ENCODE measurements around the gene SLC23A3.
A peak's percentile ranks its signal among the peaks of the same experiment; 100 is the strongest.
"Not testable (repeated sequence)": the region's sequence is repeated elsewhere in the genome, so short reads cannot be mapped to it uniquely, and the experiment has no call there.

Gene SLC23A3

GRCh38 chr2:219205165-219205538 is 35.3 kb upstream of the SLC23A3 start:
- no peak for FAIRE-seq
- no peak for DNase-seq (ENCODE audit: low spot score)

DNA sequence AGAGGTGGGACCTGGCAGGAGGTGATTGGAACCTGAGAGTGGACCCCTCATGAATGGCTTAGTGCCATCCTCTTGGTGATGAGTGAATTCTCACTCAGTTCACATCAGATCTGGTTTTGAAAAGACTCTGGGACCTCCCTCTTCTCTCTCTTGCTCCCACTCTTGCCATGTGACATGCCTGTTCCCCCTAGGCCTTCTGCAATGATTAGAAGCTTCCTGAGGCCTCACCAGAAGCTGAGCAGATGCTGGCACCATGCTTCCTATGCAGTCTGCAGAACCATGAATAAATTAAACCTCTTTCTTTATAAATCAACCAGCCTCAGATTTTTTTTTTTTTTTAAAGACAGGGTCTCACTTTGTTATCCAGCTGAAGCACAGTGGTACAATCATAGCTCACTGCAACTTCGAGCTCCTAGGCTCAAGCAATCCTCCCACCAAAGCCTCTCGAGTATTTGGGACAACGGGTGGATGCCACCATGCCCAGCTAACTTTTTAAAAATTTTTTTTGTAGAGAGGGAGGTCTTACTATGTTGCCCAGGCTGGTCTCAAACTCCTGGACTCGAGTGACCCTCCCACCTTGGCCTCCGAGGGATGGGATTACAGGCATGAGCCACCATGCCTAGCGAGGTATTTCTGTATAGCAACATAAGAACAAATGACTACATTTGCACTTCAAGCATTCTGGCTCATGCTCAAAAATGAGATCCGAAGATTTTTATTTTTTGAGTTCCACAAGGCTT is 34.8 kb upstream of the SLC23A3 start:
- DNase-seq (ENCODE audit: low spot score) (no peak), FAIRE-seq (no peak)

DNA sequence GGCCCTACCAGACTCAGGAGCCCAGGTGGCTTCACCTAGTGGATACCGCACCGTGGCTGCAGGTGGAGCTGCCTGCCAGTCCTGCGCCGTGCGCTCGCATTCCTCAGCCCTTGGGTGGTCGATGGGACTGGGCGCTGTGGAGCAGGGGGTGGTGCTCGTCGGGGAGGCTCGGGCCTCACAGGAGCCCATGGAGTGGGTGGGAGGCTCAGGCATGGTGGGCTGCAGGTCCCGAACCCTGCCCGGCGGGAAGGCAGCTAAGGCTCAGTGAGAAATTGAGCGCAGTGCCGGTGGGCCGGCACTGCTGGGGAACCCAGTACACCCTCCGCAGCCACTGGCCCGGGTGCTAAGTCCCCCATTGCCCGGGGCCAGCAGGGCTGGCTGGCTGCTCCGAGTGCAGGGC is 31.5 kb upstream of the SLC23A3 start:
- DNase-seq (ENCODE audit: low spot score); FAIRE-seq: not testable (repeated sequence)

- not testable (repeated sequence) for DNase-seq (ENCODE audit: low spot score); FAIRE-seq
Measured at GRCh38 chr2:219200502-219201326, 30.9 kb upstream of the SLC23A3 start.

DNA sequence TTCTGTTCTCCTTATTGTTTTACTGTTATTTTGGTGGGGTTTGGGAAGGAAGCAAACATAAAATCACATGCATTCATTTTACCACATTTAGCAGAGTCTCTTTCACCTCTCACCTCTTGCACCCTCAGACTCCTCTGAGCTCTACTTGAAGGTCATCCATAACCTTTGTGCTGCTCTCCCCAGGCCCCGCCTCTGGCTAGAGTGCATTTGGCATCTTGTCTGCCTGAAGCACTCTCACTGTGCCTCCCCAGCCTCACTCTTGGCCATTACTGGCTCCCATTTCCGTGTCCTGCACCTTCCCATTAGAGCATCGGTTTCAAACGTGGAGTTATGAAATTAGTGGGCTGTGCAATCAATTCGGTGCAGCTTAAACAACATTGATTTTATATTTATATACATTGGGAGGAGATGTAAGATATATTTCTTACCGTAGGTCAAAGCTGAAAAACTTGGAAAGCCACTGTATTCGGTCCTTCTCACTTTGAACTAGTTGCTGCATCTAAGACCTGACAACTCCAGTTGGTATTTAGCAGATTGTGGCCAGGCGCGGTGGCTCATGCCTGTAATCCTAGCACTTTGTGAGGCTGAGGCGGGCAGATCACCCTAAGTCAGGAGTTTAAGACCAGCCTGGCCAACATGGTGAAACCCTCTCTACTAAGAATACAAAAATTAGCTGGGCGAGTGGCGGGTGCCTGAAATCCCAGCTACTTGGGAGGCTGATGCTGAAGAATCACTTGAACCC is 29.8 kb upstream of the SLC23A3 start:
- no peak for FAIRE-seq
- DNase-seq (ENCODE audit: low spot score): no peak

DNA sequence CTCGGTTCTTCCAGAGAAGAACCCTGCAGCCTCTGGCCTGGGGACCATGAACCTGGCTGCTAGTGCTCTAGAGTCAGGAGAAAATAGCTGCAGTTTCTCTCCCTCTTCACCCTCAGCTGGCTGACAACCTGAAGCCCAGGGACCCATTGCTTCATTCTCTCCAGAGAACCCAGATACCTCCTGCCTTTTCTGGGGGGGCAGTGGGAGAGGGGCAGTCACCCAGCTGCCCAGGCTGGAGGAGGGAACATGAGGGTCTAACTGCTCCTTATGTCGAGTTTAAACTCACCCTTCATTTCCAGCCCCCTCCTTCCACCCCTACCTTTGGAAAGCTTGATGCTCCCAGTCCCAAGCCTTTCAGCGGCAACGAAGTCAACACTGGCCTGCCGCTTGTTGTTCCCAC is 29.1 kb upstream of the SLC23A3 start:
- DNase-seq (ENCODE audit: low spot score) (no peak), FAIRE-seq (no peak)

DNA sequence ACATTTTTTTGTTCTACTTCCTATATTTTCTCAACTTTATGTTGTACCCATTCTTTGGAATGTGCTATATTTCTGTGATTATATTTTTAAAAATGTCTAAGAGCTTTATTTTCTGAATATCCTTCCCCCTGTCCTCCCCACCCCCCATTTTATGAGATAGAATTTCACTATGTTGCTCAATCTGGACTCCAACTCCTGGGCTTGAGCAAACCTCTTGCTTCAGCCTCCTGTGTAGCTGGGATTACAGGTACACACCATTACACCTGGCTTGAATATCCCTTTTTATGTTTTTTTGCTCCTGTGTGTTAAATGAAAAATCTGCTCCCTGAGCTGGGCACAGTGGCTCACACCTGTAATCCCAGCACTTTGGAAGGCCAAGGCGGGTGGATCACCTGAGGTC is 27.6 kb upstream of the SLC23A3 start:
- no peak for FAIRE-seq
- DNase-seq (ENCODE audit: low spot score): no peak

GRCh38 chr2:219186754-219187456 is 17.1 kb upstream of the SLC23A3 start:
- DNase-seq (ENCODE audit: low spot score) (no peak), FAIRE-seq (no peak)

GRCh38 chr2:219184121-219184520 is 14.3 kb upstream of the SLC23A3 start:
- no peak for FAIRE-seq
- DNase-seq (ENCODE audit: low spot score): no peak

DNA sequence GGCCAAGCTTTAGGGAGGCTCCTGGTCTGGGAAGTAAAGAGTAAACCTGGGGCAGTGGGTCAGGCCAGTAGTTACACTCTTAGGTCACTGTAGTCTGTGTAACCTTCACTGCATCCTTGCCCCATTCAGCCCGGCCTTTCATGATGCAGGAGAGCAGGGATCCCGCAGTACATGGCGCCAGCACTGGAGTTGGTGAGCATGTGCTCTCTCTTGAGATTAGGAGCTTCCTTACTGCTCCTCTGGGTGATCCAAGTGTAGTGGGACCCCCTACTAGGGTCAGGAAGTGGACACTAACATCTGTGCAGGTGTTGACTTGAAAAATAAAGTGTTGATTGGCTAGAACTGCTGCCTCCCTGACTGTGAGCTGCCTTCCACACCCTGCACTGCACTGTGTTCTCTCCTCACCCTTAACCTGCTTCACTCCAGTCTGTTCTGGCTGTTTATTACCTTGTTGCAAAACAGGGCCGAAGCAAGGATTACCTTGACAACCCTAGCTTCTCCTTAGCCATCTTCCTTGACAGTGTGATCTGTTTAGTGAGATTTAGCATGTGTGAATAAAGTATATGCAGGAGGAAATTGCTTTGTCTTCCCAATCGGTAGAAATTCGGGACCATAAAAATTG is 13.4 kb upstream of the SLC23A3 start:
- DNase-seq (ENCODE audit: low spot score) (no peak), FAIRE-seq (no peak)

DNA sequence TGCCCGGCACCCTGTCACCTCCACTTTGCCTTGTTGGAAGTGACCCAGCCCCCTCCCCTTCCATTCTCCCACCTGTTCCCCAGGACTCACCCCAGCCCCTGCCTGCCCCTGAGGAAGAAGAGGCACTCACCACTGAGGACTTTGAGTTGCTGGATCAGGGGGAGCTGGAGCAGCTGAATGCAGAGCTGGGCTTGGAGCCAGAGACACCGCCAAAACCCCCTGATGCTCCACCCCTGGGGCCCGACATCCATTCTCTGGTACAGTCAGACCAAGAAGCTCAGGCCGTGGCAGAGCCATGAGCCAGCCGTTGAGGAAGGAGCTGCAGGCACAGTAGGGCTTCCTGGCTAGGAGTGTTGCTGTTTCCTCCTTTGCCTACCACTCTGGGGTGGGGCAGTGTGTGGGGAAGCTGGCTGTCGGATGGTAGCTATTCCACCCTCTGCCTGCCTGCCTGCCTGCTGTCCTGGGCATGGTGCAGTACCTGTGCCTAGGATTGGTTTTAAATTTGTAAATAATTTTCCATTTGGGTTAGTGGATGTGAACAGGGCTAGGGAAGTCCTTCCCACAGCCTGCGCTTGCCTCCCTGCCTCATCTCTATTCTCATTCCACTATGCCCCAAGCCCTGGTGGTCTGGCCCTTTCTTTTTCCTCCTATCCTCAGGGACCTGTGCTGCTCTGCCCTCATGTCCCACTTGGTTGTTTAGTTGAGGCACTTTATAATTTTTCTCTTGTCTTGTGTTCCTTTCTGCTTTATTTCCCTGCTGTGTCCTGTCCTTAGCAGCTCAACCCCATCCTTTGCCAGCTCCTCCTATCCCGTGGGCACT is 12.7 kb upstream of the SLC23A3 start:
- DNase-seq (ENCODE audit: low spot score): no peak

GRCh38 chr2:219181531-219181930 is 11.7 kb upstream of the SLC23A3 start:
- FAIRE-seq (no peak), DNase-seq (ENCODE audit: low spot score) (no peak)

More for the DNA sequence above, 12.7 kb upstream of the SLC23A3 start:
- no peak for FAIRE-seq

DNA sequence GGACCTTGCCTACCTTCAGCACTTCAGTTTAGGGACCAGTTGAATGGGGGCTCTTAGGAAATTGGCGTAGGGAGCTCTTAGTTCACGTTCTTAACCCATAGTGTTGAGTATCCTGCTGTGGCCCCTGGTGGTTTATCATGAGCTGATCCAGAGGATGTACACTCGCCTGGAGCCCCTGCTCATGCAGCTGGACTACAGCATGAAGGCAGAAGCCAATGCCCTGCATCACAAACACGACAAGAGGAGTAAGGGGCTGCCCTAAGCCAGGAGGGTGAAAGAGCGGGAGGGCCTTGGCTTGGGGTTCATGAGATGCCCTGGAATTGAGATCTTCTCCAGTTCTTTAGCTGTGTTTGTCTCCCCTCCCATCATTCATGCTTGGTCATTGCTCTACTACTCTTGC is 11.1 kb upstream of the SLC23A3 start:
- no peak for DNase-seq (ENCODE audit: low spot score)
- no peak for FAIRE-seq

GRCh38 chr2:219179601-219180465 is 10.0 kb upstream of the SLC23A3 start:
- no peak for FAIRE-seq
- no peak for DNase-seq (ENCODE audit: low spot score)

DNA sequence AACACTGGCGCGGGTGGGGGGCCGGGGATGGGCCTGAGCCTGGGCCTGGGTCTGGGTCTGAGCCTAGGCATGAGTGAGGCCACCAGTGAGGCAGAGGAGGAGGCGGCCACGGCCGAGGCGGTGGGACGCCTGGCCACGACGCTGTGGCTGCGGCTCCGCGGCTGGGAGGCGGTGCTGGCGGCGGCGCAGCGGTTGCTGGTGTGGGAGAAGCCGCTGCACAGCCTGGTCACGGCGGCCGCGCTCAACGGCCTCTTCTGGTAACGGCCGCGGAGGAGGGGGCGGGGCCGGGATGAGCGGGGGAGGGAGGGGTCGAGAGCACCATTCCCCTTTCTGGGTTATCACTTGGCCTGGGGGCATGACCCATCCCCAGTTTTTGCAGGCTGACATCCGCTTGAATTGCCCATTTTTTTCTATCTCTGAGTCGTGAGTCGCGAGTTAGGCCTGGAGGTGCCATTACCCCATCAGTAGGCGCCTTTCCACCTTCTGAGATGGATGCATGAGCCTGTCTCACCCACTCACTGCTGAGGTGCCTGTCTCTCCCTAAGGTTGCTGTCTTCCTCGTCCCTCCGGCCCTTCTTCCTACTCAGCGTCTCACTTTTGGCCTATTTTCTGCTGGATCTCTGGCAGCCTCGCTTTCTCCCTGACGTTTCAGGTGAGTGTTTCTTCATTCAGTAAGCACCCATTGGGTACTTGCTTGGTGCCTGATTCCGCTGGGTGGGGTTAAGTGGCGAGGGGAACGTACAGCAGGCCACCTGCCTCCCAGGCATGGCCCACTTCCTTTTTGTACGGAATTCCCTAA is 8.7 kb upstream of the SLC23A3 start:
- DNase-seq (ENCODE audit: low spot score): peak; percentile 19
- no peak for FAIRE-seq

DNA sequence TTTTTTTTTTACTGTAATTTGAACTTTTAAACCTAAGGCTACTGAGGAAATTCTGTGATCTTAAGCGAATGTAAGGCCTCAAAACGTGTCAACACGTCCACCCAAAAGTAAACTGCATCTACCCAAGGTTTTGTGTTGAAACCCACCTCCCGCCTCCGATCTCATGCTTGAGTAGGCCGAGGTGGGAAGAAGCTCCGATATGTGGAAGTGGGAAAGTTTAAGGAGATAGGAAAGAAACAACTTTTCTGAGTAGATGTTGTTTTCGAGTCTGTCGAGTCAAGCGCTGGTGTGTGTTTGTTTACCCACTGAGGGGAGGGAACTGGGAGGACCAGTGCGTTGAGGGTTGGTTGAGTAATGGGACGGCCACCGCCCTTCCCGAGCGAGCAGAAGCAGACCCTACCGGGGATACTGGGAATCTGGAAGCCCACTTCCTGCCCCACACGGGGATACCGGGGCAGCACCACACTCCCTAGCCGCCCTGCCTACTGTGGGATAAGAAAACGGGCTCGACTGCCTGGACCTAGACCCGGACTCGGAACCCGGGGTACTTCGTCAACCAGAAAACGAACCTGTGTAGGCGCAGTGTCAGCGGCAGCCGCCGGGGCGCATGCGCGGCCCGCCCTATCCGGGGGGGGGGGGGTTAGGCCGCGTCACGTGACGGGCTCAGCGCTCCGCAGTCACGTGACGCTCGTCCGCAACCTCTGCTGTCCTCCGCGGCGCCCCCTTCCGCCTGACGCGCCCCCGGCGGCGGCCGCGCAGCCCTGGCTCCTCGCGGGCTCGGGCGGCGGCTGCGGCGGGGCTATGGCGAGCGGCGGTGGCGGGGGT is 7.9 kb upstream of the SLC23A3 start, which contains the start of gene RETREG2:
Gene RETREG2 (plus strand): TSS at position 724 of the 825 bp plus-strand sequence. CDS start 78 bp downstream, at position 802.
- FAIRE-seq (no peak), DNase-seq (ENCODE audit: low spot score) (peak; percentile 82)

- DNase-seq (ENCODE audit: low spot score) (peak; percentile 74), FAIRE-seq (no peak)
Measured at GRCh38 chr2:219176818-219177551, 7.2 kb upstream of the SLC23A3 start, which contains the start of gene CNPPD1. Gene CNPPD1 (minus strand): TSS chr2:219176925. CDS start chr2:219176828, 97 bp downstream.
